ENCODE results near the gene TMA7B.
"Not testable (repeated sequence)": the region's sequence is repeated elsewhere in the genome, so short reads cannot be mapped to it uniquely, and the experiment has no call there.

TMA7B gene

GRCh38 chr22:39985383-39986035 lies 25.3 kb downstream of the TMA7B start:
- DNase-seq = no peak

GRCh38 chr22:39988386-39989114 lies 28.4 kb downstream of the TMA7B start:
- DNase-seq = no peak

GRCh38 chr22:39989633-39990032 lies 29.4 kb downstream of the TMA7B start:
- DNase-seq = no peak

GRCh38 chr22:39990686-39991085 lies 30.5 kb downstream of the TMA7B start:
- DNase-seq = no peak

GRCh38 chr22:39991159-39991860 lies 31.1 kb downstream of the TMA7B start:
- no peak for DNase-seq

GRCh38 chr22:39992088-39992826 lies 32.1 kb downstream of the TMA7B start:
- no peak for DNase-seq

GRCh38 chr22:39992894-39993293 lies 32.7 kb downstream of the TMA7B start:
- DNase-seq = not testable (repeated sequence)

- DNase-seq = peak; percentile 78
Measured at GRCh38 chr22:39994041-39994565, 33.9 kb downstream of the TMA7B start.

GRCh38 chr22:39994566-39995392 lies 34.6 kb downstream of the TMA7B start, which contains the start of gene FAM83F:
TSS of gene FAM83F (plus strand) at chr22:39994954. CDS start at chr22:39995043, 89 bp downstream.
- DNase-seq = peak; percentile 73

GRCh38 chr22:39995393-39996252 lies 35.4 kb downstream of the TMA7B start:
- no peak for DNase-seq

- DNase-seq = no peak
Measured at GRCh38 chr22:39996732-39997131, 36.5 kb downstream of the TMA7B start.

- DNase-seq = no peak
Measured at GRCh38 chr22:39997421-39997820, 37.2 kb downstream of the TMA7B start.

GRCh38 chr22:39997939-39998726 lies 37.9 kb downstream of the TMA7B start:
- DNase-seq = no peak

GRCh38 chr22:39999144-39999757 lies 39.1 kb downstream of the TMA7B start:
- DNase-seq = no peak

- DNase-seq = no peak
Measured at GRCh38 chr22:40000171-40000570, 40.0 kb downstream of the TMA7B start.

- no peak for DNase-seq
Measured at GRCh38 chr22:40001106-40001505, 40.9 kb downstream of the TMA7B start.

GRCh38 chr22:40001800-40002577 lies 41.8 kb downstream of the TMA7B start:
- DNase-seq = no peak

- DNase-seq = no peak
Measured at GRCh38 chr22:40002935-40003715, 42.9 kb downstream of the TMA7B start.

All from activated CD8-positive, alpha-beta memory T cell treated with anti-CD3 and anti-CD28 coated beads for 24 hours (primary cell).